Measurements from ENCODE around the gene KRTAP9-7. TPM values are rescaled to one million over a fixed set of nuclear protein-coding genes. Genes with fewer than 3 reads are reported as not detected.

Gene KRTAP9-7
- not detected in 5 replicates for total RNA-seq (2022; extraction: Qiagen RNA extraction; ENCODE audit: low read depth)

GRCh38 chr17:41275648-41276190 is at the start of gene KRTAP9-7:
Gene KRTAP9-7 (plus strand): TSS chr17:41275698. CDS start chr17:41275698, 0 bp downstream.

GRCh38 chr17:41226598-41227095 is 48.9 kb upstream of the KRTAP9-7 start, which contains the start of gene KRTAP9-2:
Gene KRTAP9-2 (plus strand): TSS chr17:41226648. CDS start chr17:41226655, 7 bp downstream.

GRCh38 chr17:41232399-41233105 is 42.9 kb upstream of the KRTAP9-7 start, which contains the start of gene KRTAP9-3:
Gene KRTAP9-3 (plus strand): TSS chr17:41232449. CDS start chr17:41232502, 53 bp downstream.

GRCh38 chr17:41237949-41238437 is 37.5 kb upstream of the KRTAP9-7 start, which contains the start of gene KRTAP9-8:
Gene KRTAP9-8 (plus strand): TSS chr17:41237999. CDS start chr17:41238052, 53 bp downstream.

GRCh38 chr17:41249637-41250240 is 25.8 kb upstream of the KRTAP9-7 start, which contains the start of gene KRTAP9-4:
Gene KRTAP9-4 (plus strand): TSS chr17:41249687. CDS start chr17:41249721, 34 bp downstream.

GRCh38 chr17:41255381-41256290 is 19.9 kb upstream of the KRTAP9-7 start, which contains the start of gene KRTAP9-9:
Gene KRTAP9-9 (plus strand): TSS chr17:41255384.

GRCh38 chr17:41265078-41265477 is 10.4 kb upstream of the KRTAP9-7 start, which contains the start of gene KRTAP9-6:
Gene KRTAP9-6 (plus strand): TSS chr17:41265378. CDS start chr17:41265378, 0 bp downstream.

GRCh38 chr17:41301916-41302901 is 26.7 kb downstream of the KRTAP9-7 start, which contains the start of gene KRTAP29-1:
Gene KRTAP29-1 (minus strand): TSS chr17:41302851. CDS start chr17:41302851, 0 bp downstream.

GRCh38 chr17:41308918-41309359 is 33.4 kb downstream of the KRTAP9-7 start, which contains the start of gene KRTAP16-1:
Gene KRTAP16-1 (minus strand): TSS chr17:41309309. CDS start chr17:41309253, 56 bp downstream.

GRCh38 chr17:41315204-41315794 is 39.8 kb downstream of the KRTAP9-7 start, which contains the start of gene KRTAP17-1:
Gene KRTAP17-1 (minus strand): TSS chr17:41315710. CDS start chr17:41315650, 60 bp downstream.

Other genes with a start within 250 kb of the KRTAP9-7 start
- gene KRTAP1-5, start 248.5 kb upstream of the KRTAP9-7 start, total RNA-seq (2022; extraction: Qiagen RNA extraction; ENCODE audit: low read depth), result 0.08 TPM in 1 of 5 replicates, not detected in the others
- gene KRTAP1-4, start 245.5 kb upstream of the KRTAP9-7 start, total RNA-seq (2022; extraction: Qiagen RNA extraction; ENCODE audit: low read depth), result not detected in 5 replicates
- gene KRTAP1-3, start 240.8 kb upstream of the KRTAP9-7 start, total RNA-seq (2022; extraction: Qiagen RNA extraction; ENCODE audit: low read depth), result not detected in 5 replicates
- not detected in 5 replicates for gene KRTAP1-1, start 234.2 kb upstream of the KRTAP9-7 start, total RNA-seq (2022; extraction: Qiagen RNA extraction; ENCODE audit: low read depth)
- gene KRTAP2-1, start 228.4 kb upstream of the KRTAP9-7 start, total RNA-seq (2022; extraction: Qiagen RNA extraction; ENCODE audit: low read depth), result not detected in 5 replicates
- not detected in 5 replicates for gene KRTAP2-2, start 220.5 kb upstream of the KRTAP9-7 start, total RNA-seq (2022; extraction: Qiagen RNA extraction; ENCODE audit: low read depth)
- 0.12 to 0.13 TPM in 2 of 5 replicates, not detected in the others for gene KRTAP2-3, start 215.6 kb upstream of the KRTAP9-7 start, total RNA-seq (2022; extraction: Qiagen RNA extraction; ENCODE audit: low read depth)
- gene KRTAP2-4, start 209.8 kb upstream of the KRTAP9-7 start, total RNA-seq (2022; extraction: Qiagen RNA extraction; ENCODE audit: low read depth), result not detected in 5 replicates
- not detected in 5 replicates for gene KRTAP4-7, start 191.5 kb upstream of the KRTAP9-7 start, total RNA-seq (2022; extraction: Qiagen RNA extraction; ENCODE audit: low read depth)
- gene KRTAP4-8, start 177.6 kb upstream of the KRTAP9-7 start, total RNA-seq (2022; extraction: Qiagen RNA extraction; ENCODE audit: low read depth), result not detected in 5 replicates
- gene KRTAP4-16, start 173.5 kb upstream of the KRTAP9-7 start, total RNA-seq (2022; extraction: Qiagen RNA extraction; ENCODE audit: low read depth), result not detected in 5 replicates
- 0.20 TPM in 1 of 5 replicates, not detected in the others for gene KRTAP4-9, start 170.3 kb upstream of the KRTAP9-7 start, total RNA-seq (2022; extraction: Qiagen RNA extraction; ENCODE audit: low read depth)
- not detected in 5 replicates for gene KRTAP4-11, start 157.3 kb upstream of the KRTAP9-7 start, total RNA-seq (2022; extraction: Qiagen RNA extraction; ENCODE audit: low read depth)
- not detected in 5 replicates for gene KRTAP4-12, start 151.5 kb upstream of the KRTAP9-7 start, total RNA-seq (2022; extraction: Qiagen RNA extraction; ENCODE audit: low read depth)
- not detected in 5 replicates for gene KRTAP4-6, start 135.2 kb upstream of the KRTAP9-7 start, total RNA-seq (2022; extraction: Qiagen RNA extraction; ENCODE audit: low read depth)
- not detected in 5 replicates for gene KRTAP4-5, start 125.9 kb upstream of the KRTAP9-7 start, total RNA-seq (2022; extraction: Qiagen RNA extraction; ENCODE audit: low read depth)
- not detected in 5 replicates for gene KRTAP4-4, start 115.0 kb upstream of the KRTAP9-7 start, total RNA-seq (2022; extraction: Qiagen RNA extraction; ENCODE audit: low read depth)
- not detected in 5 replicates for gene KRTAP4-3, start 107.5 kb upstream of the KRTAP9-7 start, total RNA-seq (2022; extraction: Qiagen RNA extraction; ENCODE audit: low read depth)
- not detected in 5 replicates for gene KRTAP4-2, start 97.5 kb upstream of the KRTAP9-7 start, total RNA-seq (2022; extraction: Qiagen RNA extraction; ENCODE audit: low read depth)
- gene KRTAP4-1, start 90.8 kb upstream of the KRTAP9-7 start, total RNA-seq (2022; extraction: Qiagen RNA extraction; ENCODE audit: low read depth), result 0.15 to 0.30 TPM (median 0.20 TPM) in 4 of 5 replicates, not detected in the other
- not detected in 5 replicates for gene KRTAP9-1, start 85.8 kb upstream of the KRTAP9-7 start, total RNA-seq (2022; extraction: Qiagen RNA extraction; ENCODE audit: low read depth)
- not detected in 5 replicates for gene KRTAP9-2, start 49.0 kb upstream of the KRTAP9-7 start, total RNA-seq (2022; extraction: Qiagen RNA extraction; ENCODE audit: low read depth)
- not detected in 5 replicates for gene KRTAP9-3, start 43.2 kb upstream of the KRTAP9-7 start, total RNA-seq (2022; extraction: Qiagen RNA extraction; ENCODE audit: low read depth)
- gene KRTAP9-8, start 37.7 kb upstream of the KRTAP9-7 start, total RNA-seq (2022; extraction: Qiagen RNA extraction; ENCODE audit: low read depth), result not detected in 5 replicates
- gene KRTAP9-4, start 26.0 kb upstream of the KRTAP9-7 start, total RNA-seq (2022; extraction: Qiagen RNA extraction; ENCODE audit: low read depth), result not detected in 5 replicates
- not detected in 5 replicates for gene KRTAP9-9, start 20.3 kb upstream of the KRTAP9-7 start, total RNA-seq (2022; extraction: Qiagen RNA extraction; ENCODE audit: low read depth)
- gene KRTAP9-6, start 10.3 kb upstream of the KRTAP9-7 start, total RNA-seq (2022; extraction: Qiagen RNA extraction; ENCODE audit: low read depth), result not detected in 5 replicates
- not detected in 5 replicates for gene KRTAP29-1, start 27.2 kb downstream of the KRTAP9-7 start, total RNA-seq (2022; extraction: Qiagen RNA extraction; ENCODE audit: low read depth)
- not detected in 5 replicates for gene KRTAP16-1, start 33.6 kb downstream of the KRTAP9-7 start, total RNA-seq (2022; extraction: Qiagen RNA extraction; ENCODE audit: low read depth)
- gene KRTAP17-1, start 40.0 kb downstream of the KRTAP9-7 start, total RNA-seq (2022; extraction: Qiagen RNA extraction; ENCODE audit: low read depth), result not detected in 5 replicates
- gene KRT33A, start 75.1 kb downstream of the KRTAP9-7 start, total RNA-seq (2022; extraction: Qiagen RNA extraction; ENCODE audit: low read depth), result not detected in 5 replicates
- gene KRT33B, start 94.1 kb downstream of the KRTAP9-7 start, total RNA-seq (2022; extraction: Qiagen RNA extraction; ENCODE audit: low read depth), result 0.07 to 0.28 TPM (median 0.15 TPM) in 3 of 5 replicates, not detected in the others
- gene KRT34, start 106.6 kb downstream of the KRTAP9-7 start, total RNA-seq (2022; extraction: Qiagen RNA extraction; ENCODE audit: low read depth), result 0.29 to 0.53 TPM (median 0.49 TPM) in 5 replicates
- gene KRT31, start 121.9 kb downstream of the KRTAP9-7 start, total RNA-seq (2022; extraction: Qiagen RNA extraction; ENCODE audit: low read depth), result not detected in 5 replicates
- not detected in 5 replicates for gene KRT37, start 148.9 kb downstream of the KRTAP9-7 start, total RNA-seq (2022; extraction: Qiagen RNA extraction; ENCODE audit: low read depth)
- not detected in 5 replicates for gene KRT38, start 165.3 kb downstream of the KRTAP9-7 start, total RNA-seq (2022; extraction: Qiagen RNA extraction; ENCODE audit: low read depth)
- not detected in 5 replicates for gene KRT32, start 191.7 kb downstream of the KRTAP9-7 start, total RNA-seq (2022; extraction: Qiagen RNA extraction; ENCODE audit: low read depth)
- not detected in 5 replicates for gene KRT35, start 205.5 kb downstream of the KRTAP9-7 start, total RNA-seq (2022; extraction: Qiagen RNA extraction; ENCODE audit: low read depth)
- not detected in 5 replicates for gene KRT36, start 214.2 kb downstream of the KRTAP9-7 start, total RNA-seq (2022; extraction: Qiagen RNA extraction; ENCODE audit: low read depth)
- gene KRT13, start 229.9 kb downstream of the KRTAP9-7 start, total RNA-seq (2022; extraction: Qiagen RNA extraction; ENCODE audit: low read depth), result 0.08 to 0.19 TPM (median 0.16 TPM) in 4 of 5 replicates, not detected in the other
- gene KRT15, start 243.2 kb downstream of the KRTAP9-7 start, total RNA-seq (2022; extraction: Qiagen RNA extraction; ENCODE audit: low read depth), result 2.6 to 6.5 TPM (median 5.1 TPM) in 5 replicates

Measured in A549 treated with DMSO at 1 μM for 4 hours (cell line).